Neural cell (in vitro differentiated cells): ENCODE data around the gene IL12RB2.

Experiments
- CTCF ChIP-seq: fragments of 450-650 bp; IDR thresholded peaks from 2 replicates; pipeline ENCODE4 v1.5.1; 2014; ENCODE audit warnings: antibody characterized with exemption, mild to moderate bottlenecking, moderate library complexity; ENCODE audit not compliant: poor library complexity, severe bottlenecking
- EZH2 ChIP-seq: fragments of 200-600, 300-800 bp; shearing (Covaris generic), sonication (generic); IDR thresholded peaks from 2 replicates; pipeline ENCODE4 v1.6.1; 2014; ENCODE audit warnings: antibody characterized with exemption, low read length, borderline replicate concordance, mild to moderate bottlenecking; ENCODE audit not compliant: insufficient read depth, poor library complexity, severe bottlenecking
- MXI1 ChIP-seq: fragments of 450-650 bp; conservative IDR thresholded peaks from 2 replicates; pipeline ENCODE4 v1.6.1; 2014; ENCODE audit warnings: antibody characterized with exemption, mild to moderate bottlenecking; ENCODE audit not compliant: poor library complexity, severe bottlenecking
- TAF1 ChIP-seq: IDR thresholded peaks from 2 replicates; pipeline ENCODE4 v1.6.1; 2012; ENCODE audit warnings: low read depth

- TF ChIP-seq CTCF, result no peak
- TF ChIP-seq MXI1, result no peak
- no peak for TF ChIP-seq EZH2
- no peak for TF ChIP-seq TAF1
These were observed 126.2 kb downstream of the IL12RB2 start for GRCh38 chr1:67433837-67434236.
